Upper lobe of right lung (tissue), 1 donor: Measurements from ENCODE around the gene NME7. TPM values are rescaled to one million over a fixed set of nuclear protein-coding genes. Genes with fewer than 3 reads are reported as not detected.

Experiments
- ATAC-seq: fragments of 200-7000 bp; cut with Tn5 transposase; one replicate; pipeline ENCODE4 v1.9.1; 2020; ENCODE audit warnings: mild to moderate bottlenecking, moderate library complexity
- DNase-seq: peaks from one replicate; pipeline ENCODE4 v3.0.0-alpha.2; 2020
- H3K27ac ChIP-seq: fragments of 200-600 bp; one replicate; pipeline ENCODE4 v1.8.0; 2022
- H3K27me3 ChIP-seq: fragments of 200-600 bp; one replicate; pipeline ENCODE4 v1.8.0; 2022; ENCODE audit warnings: mild to moderate bottlenecking
- H3K36me3 ChIP-seq: fragments of 200-600 bp; one replicate; pipeline ENCODE4 v1.8.0; 2022
- H3K4me1 ChIP-seq: fragments of 200-600 bp; one replicate; pipeline ENCODE4 v1.8.0; 2022
- H3K4me3 ChIP-seq: fragments of 200-600 bp; one replicate; pipeline ENCODE4 v1.8.0; 2022; ENCODE audit warnings: mild to moderate bottlenecking
- H3K9me3 ChIP-seq: fragments of 200-600 bp; one replicate; pipeline ENCODE4 v1.8.0; 2022
- intact Hi-C: fragments of 100-400 bp; cut with DNase I; formaldehyde crosslinking; loops from one replicate; pipeline ENCODE4 v1.11.0; 2022
- total RNA-seq: library from RNA; stranded (reverse); fragmentation: NEBNext Ultra II Directional; extraction: Animal tissue kit (Norgen Biotek cat#: 25700); gene quantifications from one replicate; pipeline ENCODE4 v1.2.1, GENCODE V29; 2021
- TF ChIP-seq, protein P1 (sequence below): fragments of 200-600 bp; IDR thresholded peaks from one replicate; pipeline ENCODE4 v1.8.0; 2022; ENCODE audit warnings: antibody characterized with exemption
- donor health status: DM: no; HTN: yes; CAD: no; lungs with severe emphysema.

The NME7 gene
- total RNA-seq, 1 donor from 2014 or later = 12.1 TPM

DNA sequence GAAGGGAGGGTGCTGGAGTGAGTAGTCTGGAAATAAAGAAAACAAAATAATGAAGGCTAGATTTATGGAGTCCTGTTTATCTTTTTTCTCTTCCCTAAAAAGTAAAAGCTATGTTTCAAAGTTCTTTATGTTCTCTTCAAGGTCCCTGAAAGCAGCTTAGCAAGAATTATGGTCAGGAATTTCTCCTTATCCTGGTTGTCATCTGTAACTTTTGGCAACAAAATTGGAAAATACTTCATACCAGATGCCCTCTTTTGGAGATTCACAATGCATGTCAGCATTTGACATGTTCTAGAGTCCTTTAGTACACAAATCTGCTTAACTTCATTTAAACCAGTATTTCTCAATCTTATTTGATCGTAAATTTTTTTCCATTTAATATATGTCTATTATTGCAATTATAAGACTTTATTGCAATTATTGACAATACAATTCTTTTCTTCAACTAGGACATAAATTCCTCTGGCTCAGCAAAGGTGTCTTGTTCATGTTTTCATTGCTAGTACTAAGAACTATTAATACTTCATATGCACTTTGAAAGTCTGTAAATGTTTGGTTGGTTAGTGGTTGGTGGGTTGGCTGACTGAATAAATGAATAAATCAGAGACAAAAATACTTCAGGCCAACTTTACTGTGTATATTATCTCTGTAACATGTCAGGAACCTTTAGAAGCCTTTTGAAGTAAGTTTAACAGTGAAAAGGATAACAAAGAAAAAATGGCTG, 159.6 kb downstream of the NME7 start:
- intact Hi-C loops = no loop called here
- H3K9me3 ChIP-seq = no peaks in the 10 kb centered on the region
- TF ChIP-seq, protein P1, sequence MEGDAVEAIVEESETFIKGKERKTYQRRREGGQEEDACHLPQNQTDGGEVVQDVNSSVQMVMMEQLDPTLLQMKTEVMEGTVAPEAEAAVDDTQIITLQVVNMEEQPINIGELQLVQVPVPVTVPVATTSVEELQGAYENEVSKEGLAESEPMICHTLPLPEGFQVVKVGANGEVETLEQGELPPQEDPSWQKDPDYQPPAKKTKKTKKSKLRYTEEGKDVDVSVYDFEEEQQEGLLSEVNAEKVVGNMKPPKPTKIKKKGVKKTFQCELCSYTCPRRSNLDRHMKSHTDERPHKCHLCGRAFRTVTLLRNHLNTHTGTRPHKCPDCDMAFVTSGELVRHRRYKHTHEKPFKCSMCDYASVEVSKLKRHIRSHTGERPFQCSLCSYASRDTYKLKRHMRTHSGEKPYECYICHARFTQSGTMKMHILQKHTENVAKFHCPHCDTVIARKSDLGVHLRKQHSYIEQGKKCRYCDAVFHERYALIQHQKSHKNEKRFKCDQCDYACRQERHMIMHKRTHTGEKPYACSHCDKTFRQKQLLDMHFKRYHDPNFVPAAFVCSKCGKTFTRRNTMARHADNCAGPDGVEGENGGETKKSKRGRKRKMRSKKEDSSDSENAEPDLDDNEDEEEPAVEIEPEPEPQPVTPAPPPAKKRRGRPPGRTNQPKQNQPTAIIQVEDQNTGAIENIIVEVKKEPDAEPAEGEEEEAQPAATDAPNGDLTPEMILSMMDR = no peak
- no peaks in the 10 kb centered on the region for H3K4me1 ChIP-seq
- DNase-seq = no peak
- no peaks in the 10 kb centered on the region for H3K36me3 ChIP-seq
- H3K27me3 ChIP-seq = no peaks in the 10 kb centered on the region
- no peak overlapping the region for H3K4me3 ChIP-seq
- ATAC-seq = no peak
- no peak overlapping the region for H3K27ac ChIP-seq

GRCh38 chr1:169204157-169204556, 163.4 kb downstream of the NME7 start:
- DNase-seq (no peak), ATAC-seq (no peak)
- H3K4me1 ChIP-seq = no peaks in the 10 kb centered on the region
- no peak overlapping the region for H3K4me3 ChIP-seq
- H3K27me3 ChIP-seq = no peaks in the 10 kb centered on the region
- H3K36me3 ChIP-seq = no peaks in the 10 kb centered on the region
- H3K9me3 ChIP-seq = no peaks in the 10 kb centered on the region
- H3K27ac ChIP-seq = no peak overlapping the region
- TF ChIP-seq, protein P1 = no peak
- intact Hi-C loops = no loop called here

GRCh38 chr1:169202791-169203665, 164.6 kb downstream of the NME7 start:
- Histone ChIP-seq H3K36me3 (no peaks in the 10 kb centered on the region), H3K4me1 (no peaks in the 10 kb centered on the region), H3K9me3 (no peaks in the 10 kb centered on the region), H3K27me3 (no peaks in the 10 kb centered on the region), H3K27ac (no peak overlapping the region), H3K4me3 (no peak overlapping the region)
- TF ChIP-seq, protein P1 = no peak
- DNase-seq (no peak), ATAC-seq (no peak)
- intact Hi-C loops = no loop called here

DNA sequence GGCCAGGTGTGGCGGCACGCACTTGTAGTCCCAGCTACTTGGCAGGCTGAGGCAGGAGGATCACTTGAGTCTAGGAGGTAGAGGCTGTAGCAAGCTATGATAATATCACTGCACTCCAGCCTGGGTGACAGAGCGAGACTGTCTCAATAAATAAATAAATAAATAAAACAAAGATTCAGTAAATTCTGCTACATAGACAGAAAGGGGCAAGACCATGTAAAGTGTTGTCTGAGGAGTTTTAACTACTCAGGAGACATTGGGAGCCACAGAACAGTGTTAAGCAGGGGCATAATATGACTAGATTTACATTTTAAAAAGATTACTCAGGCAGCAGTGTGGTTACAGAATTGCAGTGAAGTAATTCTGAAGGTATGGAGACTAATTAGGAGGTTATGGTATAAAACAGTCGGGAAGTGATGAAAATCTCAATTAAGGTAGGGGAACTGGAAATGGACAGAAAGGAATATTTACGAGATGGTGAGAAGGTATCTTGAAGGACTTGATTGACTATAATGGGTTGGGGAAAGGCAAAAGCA, 166.4 kb downstream of the NME7 start:
- Histone ChIP-seq H3K4me3 (no peak overlapping the region), H3K4me1 (no peaks in the 10 kb centered on the region), H3K36me3 (no peaks in the 10 kb centered on the region), H3K27ac (no peak overlapping the region), H3K9me3 (no peaks in the 10 kb centered on the region), H3K27me3 (no peaks in the 10 kb centered on the region)
- ATAC-seq = no peak
- no peak for DNase-seq
- intact Hi-C loops = no loop called here
- TF ChIP-seq, protein P1 = no peak

GRCh38 chr1:169200319-169200718, 167.3 kb downstream of the NME7 start:
- Histone ChIP-seq H3K4me3 (no peak overlapping the region), H3K27ac (no peak overlapping the region), H3K27me3 (no peaks in the 10 kb centered on the region), H3K36me3 (no peaks in the 10 kb centered on the region), H3K9me3 (no peaks in the 10 kb centered on the region), H3K4me1 (no peaks in the 10 kb centered on the region)
- TF ChIP-seq, protein P1 = no peak
- intact Hi-C loops = no loop called here
- DNase-seq = no peak
- ATAC-seq = no peak
